ENCODE results near the gene CACNA1S.
A peak's percentile ranks its signal among the peaks of the same experiment; 100 is the strongest.

Gene CACNA1S

DNA sequence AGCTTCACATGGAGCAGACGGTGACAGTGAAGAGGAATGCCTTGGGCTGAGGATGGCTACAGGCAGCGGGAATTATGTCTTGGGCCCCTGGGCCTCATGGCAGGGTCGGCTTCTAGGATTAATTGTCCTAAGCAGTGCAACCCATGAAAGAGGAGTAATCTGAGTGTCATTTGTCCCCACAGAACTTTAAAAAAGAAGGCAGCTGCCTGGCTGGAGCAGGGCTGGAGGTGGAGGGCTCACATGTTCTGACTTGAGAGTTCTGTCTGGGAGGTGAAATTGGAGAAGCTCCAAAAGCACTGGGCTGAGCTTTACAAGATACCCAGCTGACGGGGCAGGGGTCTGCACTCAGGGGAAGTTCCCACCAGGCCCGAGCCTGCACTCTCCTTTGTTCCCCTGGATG is 22.6 kb downstream of the CACNA1S start:
- no peak for TF ChIP-seq CTCF (IDR thresholded peaks at IDR 0.05; ENCODE audit: borderline replicate concordance, insufficient read depth, low read depth, low read length)
- no peak overlapping the region for H3K4me3 ChIP-seq (ENCODE audit: low read depth, low read length)

DNA sequence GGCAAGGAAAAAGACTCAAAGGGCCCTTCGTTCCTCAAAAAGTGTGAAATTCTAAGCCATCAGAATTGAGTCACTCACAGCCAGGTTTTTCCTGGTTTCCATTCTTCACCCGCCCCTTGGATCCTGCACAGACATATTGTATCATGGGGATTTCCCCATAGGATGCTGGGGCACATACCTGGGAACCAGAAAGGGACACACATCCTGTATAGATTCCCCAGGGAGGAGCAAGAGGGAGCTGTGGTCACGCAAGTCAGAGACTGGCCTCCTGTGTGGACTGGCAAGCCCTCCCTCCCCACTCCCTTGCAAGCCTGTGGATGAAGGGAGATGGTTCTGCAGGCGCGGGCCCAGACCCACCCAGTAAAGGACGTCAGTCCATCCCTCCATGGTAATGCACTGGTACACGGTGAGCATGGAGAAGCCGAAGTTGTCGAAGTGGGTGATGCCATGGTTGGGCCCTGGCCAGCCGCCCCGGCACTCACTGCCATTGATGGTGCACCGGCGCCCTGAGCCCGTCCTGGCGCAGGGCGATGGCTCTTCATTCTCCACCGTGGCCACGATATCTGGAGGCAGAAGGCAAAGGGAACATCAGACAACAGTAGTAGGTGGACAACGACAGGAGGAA is 23.2 kb downstream of the CACNA1S start:
- no peak overlapping the region for H3K4me3 ChIP-seq (ENCODE audit: low read depth, low read length)

GRCh38 chr1:201088395-201088794 is 23.8 kb downstream of the CACNA1S start:
- no peak for TF ChIP-seq CTCF (IDR thresholded peaks at IDR 0.05; ENCODE audit: borderline replicate concordance, insufficient read depth, low read depth, low read length)
- H3K4me3 ChIP-seq (ENCODE audit: low read depth, low read length), result no peak overlapping the region

More for the DNA sequence above, 23.2 kb downstream of the CACNA1S start:
- no peak for TF ChIP-seq CTCF (IDR thresholded peaks at IDR 0.05; ENCODE audit: borderline replicate concordance, insufficient read depth, low read depth, low read length)

DNA sequence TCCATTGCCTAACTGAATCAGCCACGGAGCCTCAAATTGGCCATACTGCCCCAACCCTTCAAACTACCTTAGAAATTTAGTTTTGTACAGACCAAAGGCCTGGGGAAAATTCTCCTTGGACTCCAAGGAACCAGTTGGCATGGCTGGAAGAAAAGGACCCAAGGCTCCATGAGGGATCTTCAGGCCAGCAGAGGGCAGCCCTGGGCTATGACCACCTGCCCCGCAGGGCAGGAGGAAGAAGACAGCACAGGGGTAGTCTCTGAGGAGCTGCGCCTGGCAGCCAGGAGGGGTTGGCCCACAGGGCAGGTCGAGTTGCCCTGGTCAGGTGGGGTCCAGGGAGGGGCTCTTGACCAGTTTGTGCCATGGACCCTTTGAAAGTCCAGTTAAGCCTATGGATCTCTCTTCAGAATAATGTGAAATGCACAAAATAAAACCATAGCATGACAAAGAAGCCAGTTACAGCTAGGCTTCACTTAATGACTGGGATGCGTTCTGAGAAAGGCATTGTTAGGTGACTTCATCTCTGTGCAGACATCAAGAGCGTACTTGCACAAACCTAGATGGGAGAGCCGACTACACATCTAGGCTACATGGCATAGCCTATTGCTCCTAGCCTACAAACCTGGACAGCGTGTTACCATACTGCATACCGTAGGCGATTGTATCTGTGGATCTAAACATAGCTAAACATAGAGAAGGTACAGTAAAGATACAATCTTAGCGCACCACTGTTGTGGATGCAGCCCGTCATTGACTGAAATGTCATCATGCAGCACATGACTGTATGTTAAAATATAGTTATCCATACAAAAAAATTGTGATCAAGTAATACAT is 26.1 kb downstream of the CACNA1S start:
- peak; percentile 61 for TF ChIP-seq CTCF (IDR thresholded peaks at IDR 0.05; ENCODE audit: borderline replicate concordance, insufficient read depth, low read depth, low read length)
- H3K4me3 ChIP-seq (ENCODE audit: low read depth, low read length), result no peak overlapping the region

DNA sequence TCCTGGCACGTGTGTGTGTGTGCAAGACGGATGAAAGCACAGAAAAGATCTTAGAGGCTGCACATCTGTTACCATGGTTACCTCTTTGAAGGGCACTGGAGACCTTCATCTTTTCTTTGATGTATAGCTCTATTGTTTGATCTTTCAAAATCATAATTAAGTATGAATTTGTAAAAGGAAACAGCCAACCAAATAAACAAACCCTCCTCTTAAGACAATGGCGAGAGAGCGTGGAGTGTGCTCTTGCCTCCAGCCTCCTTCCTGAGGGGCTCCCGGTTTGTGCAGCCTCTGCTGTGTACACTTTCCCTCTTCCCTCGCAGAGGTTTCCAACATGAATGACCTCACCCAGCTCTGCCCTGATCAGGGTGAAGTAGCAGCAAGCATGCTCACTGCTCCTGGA is 27.9 kb downstream of the CACNA1S start:
- no peak for TF ChIP-seq CTCF (IDR thresholded peaks at IDR 0.05; ENCODE audit: borderline replicate concordance, insufficient read depth, low read depth, low read length)
- H3K4me3 ChIP-seq (ENCODE audit: low read depth, low read length), result no peak overlapping the region

DNA sequence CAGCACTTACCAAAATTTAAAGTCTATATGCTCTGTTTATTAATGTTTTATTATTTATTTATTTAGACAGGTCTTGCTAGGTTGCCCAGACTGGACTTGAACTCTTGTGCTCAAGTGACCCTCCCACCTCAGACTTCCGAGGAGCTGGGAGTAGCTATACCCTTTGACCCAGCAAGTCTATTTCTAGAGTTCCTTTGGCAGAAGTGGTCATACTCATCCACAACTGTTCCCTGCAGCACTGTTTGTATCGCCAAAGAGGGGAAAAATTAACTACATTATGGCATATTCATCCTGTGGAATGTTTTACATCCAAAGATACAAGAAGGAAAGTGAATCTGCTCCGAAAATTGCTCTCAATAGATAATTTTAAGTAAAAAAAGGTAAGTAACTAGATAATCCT is 28.5 kb downstream of the CACNA1S start:
- no peak for TF ChIP-seq CTCF (IDR thresholded peaks at IDR 0.05; ENCODE audit: borderline replicate concordance, insufficient read depth, low read depth, low read length)

DNA sequence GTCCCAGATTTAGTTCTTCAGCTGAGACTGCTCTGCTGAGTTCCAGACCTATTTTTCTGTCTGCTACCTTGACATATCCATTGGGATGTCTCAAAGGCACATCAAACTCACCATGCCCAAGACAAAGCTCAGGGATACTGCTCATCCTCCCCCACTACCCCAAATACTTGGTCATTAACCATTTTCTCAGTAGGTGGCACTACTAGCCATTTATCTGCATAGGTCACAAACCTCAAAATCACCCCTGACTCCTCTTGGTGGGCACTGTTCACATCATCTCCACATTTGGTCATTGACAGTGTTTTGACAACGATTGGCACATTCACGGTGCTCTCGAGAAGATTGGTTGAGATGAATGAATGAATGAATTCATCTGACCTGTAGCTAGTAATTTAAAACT is 32.1 kb downstream of the CACNA1S start:
- TF ChIP-seq CTCF (IDR thresholded peaks at IDR 0.05; ENCODE audit: borderline replicate concordance, insufficient read depth, low read depth, low read length), result no peak
- H3K4me3 ChIP-seq (ENCODE audit: low read depth, low read length), result no peak overlapping the region

More for the DNA sequence above, 28.5 kb downstream of the CACNA1S start:
- no peak overlapping the region for H3K4me3 ChIP-seq (ENCODE audit: low read depth, low read length)

Measured in GM12875 (cell line).